Measurements from ENCODE around the gene FBLN1. TPM values are rescaled to one million over a fixed set of nuclear protein-coding genes. Genes with fewer than 3 reads are reported as not detected.

Gene FBLN1
- total RNA-seq, 1 experiment from 2014 or later, result 23.4 TPM

GRCh38 chr22:45577746-45578523, 75.3 kb downstream of the FBLN1 start:
- DNase-seq (ENCODE audit: low read depth, low spot score) (peak; percentile 68), ATAC-seq (peak; percentile 94)
- no peaks in the 10 kb centered on the region for H3K9me2 ChIP-seq (ENCODE audit: insufficient read depth)
- H4K20me1 ChIP-seq (ENCODE audit: insufficient read depth), result no peaks in the 10 kb centered on the region
- ChIA-PET RAD21 (ENCODE audit: low non-redundant PET in 1 of 2, low total read pairs in 2 of 2, uncharacterized antibody in 2 of 2, unreplicated experiment in 2 of 2) (interaction anchor here in 1 of 2 experiments (0.7 kb wide), 1 partner anchor 286 kb away, joined by 3 read pairs; no protein-coding TSS in a partner anchor), CTCF (interaction anchor here (0.5 to 1.6 kb wide), 8 partner anchors 27 to 539 kb away, joined by 3 to 10 read pairs (median 3); no protein-coding TSS in a partner anchor), POLR2A (interaction anchor here (0.9 kb wide), 1 partner anchor 399 kb away, joined by 3 read pairs; the partner anchor contains the start of gene WNT7B)
- H3K79me2 ChIP-seq (ENCODE audit: insufficient read depth, low read length), result no peaks in the 10 kb centered on the region
- no peaks in the 10 kb centered on the region for H3K9me3 ChIP-seq (ENCODE audit: control insufficient read depth in 1 of 2, insufficient read depth in 1 of 2, low read depth in 1 of 2, low read length in 2 of 2)
- no peak overlapping the region; the same call in 1 of the 2 replicates for H3K9ac ChIP-seq (ENCODE audit: low read length)
- no TSS peak for BruUV-seq (replicated peaks)
- H3K4me2 ChIP-seq (ENCODE audit: low read length), result peak overlapping the region; percentile 66
- H3K27ac ChIP-seq (ENCODE audit: low read depth, low read length), result no peak overlapping the region
- no peaks in the 10 kb centered on the region for H3K27me3 ChIP-seq (ENCODE audit: insufficient read depth, low read length)
- no peak for TF ChIP-seq SRF (IDR thresholded peaks at IDR 0.05; ENCODE audit: low read depth)
- TF ChIP-seq FOSL1 (IDR thresholded peaks at IDR 0.05; ENCODE audit: low read depth), result no peak
- no peak for TF ChIP-seq ELF1 (IDR thresholded peaks at IDR 0.05; ENCODE audit: borderline replicate concordance, low read depth)
- TF ChIP-seq CTCF (IDR thresholded peaks at IDR 0.05 in 2 of 3, conservative IDR thresholded peaks at IDR 0.05 in 1 of 3; ENCODE audit: borderline replicate concordance in 1 of 3, insufficient read depth in 1 of 3, low read depth in 2 of 3, low read length in 2 of 3), result peak; percentile 91 to 98 (median 93)
- TF ChIP-seq MAX (IDR thresholded peaks at IDR 0.05), result no peak; the same call in 1 of the 2 replicates
- TF ChIP-seq ZBTB33 (IDR thresholded peaks at IDR 0.05; ENCODE audit: extremely low read depth, insufficient replicate concordance, low read length), result no peak
- TF ChIP-seq CEBPB (IDR thresholded peaks at IDR 0.05; ENCODE audit: low read depth), result no peak
- no peak for TF ChIP-seq JUND (IDR thresholded peaks at IDR 0.05)
- TF ChIP-seq YY1 (IDR thresholded peaks at IDR 0.05; ENCODE audit: extremely low read depth, insufficient replicate concordance, low read depth, low read length), result no peak
- peak; percentile 99 for TF ChIP-seq RAD21 (IDR thresholded peaks at IDR 0.05; ENCODE audit: low read depth)
- no peak for TF ChIP-seq TCF7L2 (IDR thresholded peaks at IDR 0.05; ENCODE audit: borderline replicate concordance, extremely low read depth, insufficient read depth, insufficient read length)
- TF ChIP-seq SP1 (IDR thresholded peaks at IDR 0.05; ENCODE audit: low read depth), result no peak
- H3K4me1 ChIP-seq (ENCODE audit: control insufficient read depth in 1 of 2, insufficient read depth in 2 of 2, low read length in 2 of 2), result peaks cover 0 to 10% of the 10 kb centered on the region in 2 experiments; a peak in 1 of 4 replicates
- peak overlapping the region; percentile 37 for H2AFZ ChIP-seq (ENCODE audit: low read depth, low read length, poor library complexity, severe bottlenecking)
- intact Hi-C loops (cut with micrococcal nuclease), result loop anchor here (1.0 to 10.0 kb wide), 3 partner anchors 61 to 287 kb away; no protein-coding TSS in a partner anchor
- no peaks in the 10 kb centered on the region for H3K36me3 ChIP-seq (ENCODE audit: control insufficient read depth in 1 of 2, insufficient read depth in 2 of 2, low read length in 2 of 2)
- no peak overlapping the region for H3K4me3 ChIP-seq (replicated peaks in 1 of 2; ENCODE audit: low read depth in 1 of 2, low read length in 2 of 2)

All from HCT116 (cell line).